ENCODE measurements around the gene UTP3.

DNA sequence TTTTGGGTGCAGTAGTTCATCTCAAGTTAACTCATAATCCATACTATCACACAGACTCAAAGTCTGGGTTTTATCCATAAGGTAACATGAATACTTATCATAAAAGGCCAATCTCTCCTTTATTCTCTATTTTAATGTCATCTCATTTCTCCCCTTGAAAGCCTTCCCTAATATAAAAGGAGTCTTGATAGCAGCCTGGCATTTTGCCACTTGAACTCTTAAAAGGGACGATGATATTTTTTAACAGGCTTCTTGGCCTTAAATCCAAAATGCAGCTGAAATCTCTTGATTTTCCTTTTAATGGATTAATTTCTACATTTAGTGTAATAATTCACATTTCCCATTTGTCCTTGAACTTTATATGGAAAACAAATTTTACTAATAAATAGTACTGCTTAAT, 13.6 kb upstream of the UTP3 start:
- TF ChIP-seq, protein P1, sequence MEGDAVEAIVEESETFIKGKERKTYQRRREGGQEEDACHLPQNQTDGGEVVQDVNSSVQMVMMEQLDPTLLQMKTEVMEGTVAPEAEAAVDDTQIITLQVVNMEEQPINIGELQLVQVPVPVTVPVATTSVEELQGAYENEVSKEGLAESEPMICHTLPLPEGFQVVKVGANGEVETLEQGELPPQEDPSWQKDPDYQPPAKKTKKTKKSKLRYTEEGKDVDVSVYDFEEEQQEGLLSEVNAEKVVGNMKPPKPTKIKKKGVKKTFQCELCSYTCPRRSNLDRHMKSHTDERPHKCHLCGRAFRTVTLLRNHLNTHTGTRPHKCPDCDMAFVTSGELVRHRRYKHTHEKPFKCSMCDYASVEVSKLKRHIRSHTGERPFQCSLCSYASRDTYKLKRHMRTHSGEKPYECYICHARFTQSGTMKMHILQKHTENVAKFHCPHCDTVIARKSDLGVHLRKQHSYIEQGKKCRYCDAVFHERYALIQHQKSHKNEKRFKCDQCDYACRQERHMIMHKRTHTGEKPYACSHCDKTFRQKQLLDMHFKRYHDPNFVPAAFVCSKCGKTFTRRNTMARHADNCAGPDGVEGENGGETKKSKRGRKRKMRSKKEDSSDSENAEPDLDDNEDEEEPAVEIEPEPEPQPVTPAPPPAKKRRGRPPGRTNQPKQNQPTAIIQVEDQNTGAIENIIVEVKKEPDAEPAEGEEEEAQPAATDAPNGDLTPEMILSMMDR (IDR thresholded peaks at IDR 0.05): no peak
- TF ChIP-seq POLR2A (IDR thresholded peaks at IDR 0.05): no peak
